ENCODE results near the gene MAN1A2.
"Not testable (repeated sequence)": the region's sequence is repeated elsewhere in the genome, so short reads cannot be mapped to it uniquely, and the experiment has no call there.

MAN1A2 gene

GRCh38 chr1:117466761-117467160, 99.5 kb downstream of the MAN1A2 start:
- no peak for ATAC-seq
- Mint-ChIP-seq H3K36me3 (ENCODE audit: low read depth) (peaks cover 30% of the 10 kb centered on the region), H3K27me3 (no peaks in the 10 kb centered on the region), H3K27ac (no peak overlapping the region), H3K4me3 (no peak overlapping the region), H3K4me1 (no peaks in the 10 kb centered on the region), H3K9me3 (no peaks in the 10 kb centered on the region)
- DNase-seq = no peak

GRCh38 chr1:117467336-117467735, 100.1 kb downstream of the MAN1A2 start:
- H3K27ac Mint-ChIP-seq = no peak overlapping the region
- no peaks in the 10 kb centered on the region for H3K9me3 Mint-ChIP-seq
- no peaks in the 10 kb centered on the region for H3K27me3 Mint-ChIP-seq
- H3K36me3 Mint-ChIP-seq (ENCODE audit: low read depth) = peaks cover 30% of the 10 kb centered on the region
- no peak for DNase-seq
- no peak for ATAC-seq
- H3K4me1 Mint-ChIP-seq = no peaks in the 10 kb centered on the region
- H3K4me3 Mint-ChIP-seq = no peak overlapping the region

DNA sequence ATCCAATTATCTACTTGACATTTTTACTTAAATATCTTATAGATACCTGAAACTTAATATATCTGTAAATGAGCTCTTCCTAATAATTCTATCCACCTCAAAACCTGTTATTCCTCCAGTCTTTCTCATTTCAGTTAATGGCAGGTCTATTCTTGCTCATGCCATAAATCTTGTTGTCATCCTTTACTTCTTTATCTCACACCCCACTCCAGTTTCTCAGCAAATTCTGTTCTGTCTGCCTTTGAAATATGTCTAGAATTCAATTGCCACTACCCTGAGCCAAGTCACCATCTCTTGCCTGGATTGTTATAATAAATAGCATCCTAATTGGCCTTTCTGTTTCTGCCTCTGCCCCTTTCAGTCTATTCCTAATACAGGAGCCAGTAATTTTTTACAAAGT, 105.8 kb downstream of the MAN1A2 start:
- Mint-ChIP-seq H3K27me3 (no peaks in the 10 kb centered on the region), H3K36me3 (ENCODE audit: low read depth) (peaks cover 50% of the 10 kb centered on the region), H3K4me1 (no peaks in the 10 kb centered on the region), H3K9me3 (peaks cover 5% of the 10 kb centered on the region), H3K4me3 (no peak overlapping the region), H3K27ac (no peak overlapping the region)
- ATAC-seq = no peak
- DNase-seq = no peak

DNA sequence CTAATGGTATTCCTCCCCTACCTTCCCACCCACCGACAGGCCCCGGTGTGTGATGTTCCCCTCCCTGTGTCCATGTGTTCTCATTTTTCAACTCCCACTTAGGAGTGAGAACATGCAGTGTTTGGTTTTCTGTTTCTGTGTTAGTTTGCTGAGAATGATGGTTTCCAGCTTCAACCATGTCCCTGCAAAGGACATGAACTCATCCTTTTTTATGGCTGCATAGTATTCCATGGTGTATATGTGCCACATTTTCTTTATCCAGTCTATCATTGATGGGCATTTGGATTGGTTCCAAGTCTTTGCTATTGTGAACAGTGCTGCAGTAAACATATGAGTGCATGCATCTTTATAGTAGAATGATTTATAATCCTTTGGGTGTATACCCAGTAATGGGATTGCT, 108.2 kb downstream of the MAN1A2 start:
- not testable (repeated sequence) for H3K27me3 Mint-ChIP-seq, ATAC-seq, H3K4me3 Mint-ChIP-seq, H3K9me3 Mint-ChIP-seq, DNase-seq, H3K4me1 Mint-ChIP-seq, H3K27ac Mint-ChIP-seq
- H3K36me3 Mint-ChIP-seq (ENCODE audit: low read depth) = peaks cover 47% of the 10 kb centered on the region

DNA sequence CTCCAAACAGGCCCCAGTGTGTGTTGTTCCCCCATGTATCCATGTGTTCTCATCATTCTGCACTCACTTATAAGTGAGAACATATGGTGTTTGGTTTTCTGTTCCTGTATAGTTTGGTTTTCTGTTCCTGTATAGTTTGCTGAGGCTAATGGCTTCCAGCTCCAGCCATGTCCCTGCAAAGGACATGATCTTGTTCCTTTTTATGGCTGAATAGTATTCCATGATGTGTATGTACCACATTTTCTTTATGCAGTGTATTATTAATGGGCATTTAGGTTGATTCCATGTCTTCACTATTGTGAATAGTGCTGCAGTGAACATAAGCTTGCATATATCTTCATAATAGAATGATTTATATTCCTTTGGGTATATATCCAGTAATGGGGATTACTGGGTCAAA, 111.8 kb downstream of the MAN1A2 start:
- H3K36me3 Mint-ChIP-seq (ENCODE audit: low read depth) = peaks cover 52% of the 10 kb centered on the region
- no peak overlapping the region for H3K4me3 Mint-ChIP-seq
- H3K4me1 Mint-ChIP-seq = no peaks in the 10 kb centered on the region
- H3K27me3 Mint-ChIP-seq = no peaks in the 10 kb centered on the region
- no peak for DNase-seq
- no peak for ATAC-seq
- H3K9me3 Mint-ChIP-seq = peaks cover 5% of the 10 kb centered on the region
- H3K27ac Mint-ChIP-seq = no peak overlapping the region

- H3K4me1 Mint-ChIP-seq = no peaks in the 10 kb centered on the region
- H3K4me3 Mint-ChIP-seq = no peak overlapping the region
- H3K27me3 Mint-ChIP-seq = no peaks in the 10 kb centered on the region
- no peaks in the 10 kb centered on the region for H3K9me3 Mint-ChIP-seq
- peaks cover 36% of the 10 kb centered on the region for H3K36me3 Mint-ChIP-seq (ENCODE audit: low read depth)
- no peak for ATAC-seq
- no peak for DNase-seq
- H3K27ac Mint-ChIP-seq = no peak overlapping the region
These were observed 114.2 kb downstream of the MAN1A2 start for GRCh38 chr1:117481410-117481809.

GRCh38 chr1:117493906-117494305, 126.7 kb downstream of the MAN1A2 start:
- no peaks in the 10 kb centered on the region for H3K27me3 Mint-ChIP-seq
- no peaks in the 10 kb centered on the region for H3K4me1 Mint-ChIP-seq
- no peak overlapping the region for H3K27ac Mint-ChIP-seq
- peaks cover 5% of the 10 kb centered on the region for H3K36me3 Mint-ChIP-seq (ENCODE audit: low read depth)
- no peak for DNase-seq
- no peak for ATAC-seq
- no peaks in the 10 kb centered on the region for H3K9me3 Mint-ChIP-seq
- H3K4me3 Mint-ChIP-seq = no peak overlapping the region

DNA sequence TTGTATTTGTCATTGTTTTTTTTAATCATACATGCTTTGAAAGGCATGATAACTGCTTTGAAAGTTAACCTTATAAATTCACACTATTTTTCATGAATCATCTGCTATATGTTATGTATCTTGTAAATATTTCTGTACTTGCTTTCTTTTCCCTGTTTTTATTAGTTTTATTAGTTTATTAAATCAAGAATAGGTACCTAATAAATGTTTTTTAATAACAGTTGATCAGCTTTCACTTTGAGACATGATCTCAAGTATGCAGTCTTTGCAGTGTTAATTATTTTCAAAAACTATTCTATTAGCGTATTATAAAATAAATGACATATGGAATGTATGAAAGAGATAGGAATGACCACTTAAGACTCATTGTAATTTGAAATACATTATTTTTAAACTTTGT, 127.8 kb downstream of the MAN1A2 start:
- Mint-ChIP-seq H3K36me3 (ENCODE audit: low read depth) (peaks cover 8% of the 10 kb centered on the region), H3K27ac (no peak overlapping the region), H3K9me3 (no peaks in the 10 kb centered on the region), H3K27me3 (no peaks in the 10 kb centered on the region), H3K4me1 (no peaks in the 10 kb centered on the region), H3K4me3 (no peak overlapping the region)
- DNase-seq (no peak), ATAC-seq (no peak)

- Mint-ChIP-seq H3K27me3 (no peaks in the 10 kb centered on the region), H3K9me3 (no peaks in the 10 kb centered on the region), H3K4me1 (no peaks in the 10 kb centered on the region), H3K27ac (no peak overlapping the region), H3K4me3 (no peak overlapping the region), H3K36me3 (ENCODE audit: low read depth) (peaks cover 8% of the 10 kb centered on the region)
- ATAC-seq (no peak), DNase-seq (no peak)
These were observed 131.8 kb downstream of the MAN1A2 start for GRCh38 chr1:117499071-117499470.

DNA sequence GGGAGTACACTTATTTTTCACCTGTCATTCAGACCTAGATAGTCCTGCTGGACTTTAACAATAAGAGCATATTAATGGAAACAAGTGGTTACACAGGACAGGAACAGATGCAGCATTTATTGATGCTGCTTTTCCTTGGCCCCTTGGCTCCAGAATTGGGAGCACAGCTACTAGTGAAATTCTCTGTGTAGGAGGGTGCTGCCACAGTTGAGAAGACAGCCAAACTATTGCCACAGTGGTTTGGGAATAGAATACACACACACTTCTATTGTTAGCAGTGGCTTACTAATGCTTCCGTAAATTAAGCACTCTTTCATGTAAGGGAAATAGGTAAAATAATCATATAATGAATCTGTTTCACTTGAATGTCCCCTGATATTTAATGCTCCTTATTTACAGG, 133.3 kb downstream of the MAN1A2 start:
- H3K36me3 Mint-ChIP-seq (ENCODE audit: low read depth) = peaks cover 14% of the 10 kb centered on the region
- H3K4me3 Mint-ChIP-seq = no peak overlapping the region
- H3K27me3 Mint-ChIP-seq = no peaks in the 10 kb centered on the region
- ATAC-seq = no peak
- no peaks in the 10 kb centered on the region for H3K9me3 Mint-ChIP-seq
- no peaks in the 10 kb centered on the region for H3K4me1 Mint-ChIP-seq
- H3K27ac Mint-ChIP-seq = no peak overlapping the region
- no peak for DNase-seq

- peaks cover 14% of the 10 kb centered on the region for H3K36me3 Mint-ChIP-seq (ENCODE audit: low read depth)
- H3K9me3 Mint-ChIP-seq = no peaks in the 10 kb centered on the region
- ATAC-seq = no peak
- no peak overlapping the region for H3K27ac Mint-ChIP-seq
- H3K4me3 Mint-ChIP-seq = no peak overlapping the region
- H3K4me1 Mint-ChIP-seq = no peaks in the 10 kb centered on the region
- H3K27me3 Mint-ChIP-seq = no peaks in the 10 kb centered on the region
- DNase-seq = no peak
These were observed 134.0 kb downstream of the MAN1A2 start for GRCh38 chr1:117501281-117501680.

DNA sequence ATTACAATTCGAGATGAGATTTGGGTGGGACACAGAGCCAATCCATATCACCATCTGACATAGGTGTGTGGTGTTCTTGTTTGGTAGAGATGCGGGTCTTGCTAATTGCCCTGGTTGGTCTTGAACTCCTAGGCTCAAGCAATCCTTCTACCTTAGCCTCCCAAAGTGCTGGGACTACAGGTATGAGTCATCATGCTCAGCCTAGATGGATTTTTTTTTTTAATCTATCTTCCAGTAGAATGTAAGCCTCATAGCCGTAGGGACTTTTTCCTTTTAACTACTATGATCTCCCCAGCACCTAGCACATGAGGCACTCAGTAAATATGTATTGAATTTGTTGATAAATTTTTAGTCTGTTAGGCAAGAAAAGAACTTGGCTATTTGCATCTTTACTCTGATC, 144.0 kb downstream of the MAN1A2 start:
- no peaks in the 10 kb centered on the region for H3K9me3 Mint-ChIP-seq
- ATAC-seq (no peak), DNase-seq (no peak)
- no peak overlapping the region for H3K4me3 Mint-ChIP-seq
- peaks cover 3% of the 10 kb centered on the region for H3K4me1 Mint-ChIP-seq
- H3K36me3 Mint-ChIP-seq (ENCODE audit: low read depth) = peaks cover 2% of the 10 kb centered on the region
- H3K27ac Mint-ChIP-seq = no peak overlapping the region
- no peaks in the 10 kb centered on the region for H3K27me3 Mint-ChIP-seq

GRCh38 chr1:117512728-117513321, 145.6 kb downstream of the MAN1A2 start:
- no peaks in the 10 kb centered on the region for H3K36me3 Mint-ChIP-seq (ENCODE audit: low read depth)
- H3K4me1 Mint-ChIP-seq = peaks cover 3% of the 10 kb centered on the region
- ATAC-seq = no peak
- no peaks in the 10 kb centered on the region for H3K9me3 Mint-ChIP-seq
- no peaks in the 10 kb centered on the region for H3K27me3 Mint-ChIP-seq
- H3K27ac Mint-ChIP-seq = no peak overlapping the region
- no peak for DNase-seq
- no peak overlapping the region for H3K4me3 Mint-ChIP-seq

DNA sequence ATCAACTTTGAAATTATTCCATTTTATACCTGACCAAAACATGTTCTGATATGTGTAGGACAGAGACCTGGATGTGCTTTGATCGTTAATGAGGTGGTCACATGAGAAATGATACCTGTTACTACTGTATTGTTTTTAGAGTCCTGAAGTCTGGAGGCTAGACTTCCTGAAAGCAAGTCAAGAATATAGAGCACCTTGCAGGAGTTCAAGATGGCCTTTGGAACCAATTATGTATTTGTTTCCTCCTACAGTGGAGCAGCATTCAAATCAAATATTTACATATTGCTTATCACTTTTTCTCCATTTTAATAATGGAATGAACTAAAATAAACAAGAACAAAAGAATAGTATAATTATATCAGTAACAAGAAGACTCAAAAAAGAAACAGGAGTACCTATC, 155.9 kb downstream of the MAN1A2 start:
- ATAC-seq = no peak
- Mint-ChIP-seq H3K27ac (no peak overlapping the region), H3K9me3 (no peaks in the 10 kb centered on the region), H3K4me1 (peaks cover 11% of the 10 kb centered on the region), H3K27me3 (no peaks in the 10 kb centered on the region), H3K4me3 (no peak overlapping the region), H3K36me3 (ENCODE audit: low read depth) (peaks cover 5% of the 10 kb centered on the region)
- DNase-seq = no peak

GRCh38 chr1:117527074-117527473, 159.8 kb downstream of the MAN1A2 start:
- DNase-seq (no peak), ATAC-seq (no peak)
- Mint-ChIP-seq H3K4me1 (peaks cover 29% of the 10 kb centered on the region), H3K9me3 (no peaks in the 10 kb centered on the region), H3K36me3 (ENCODE audit: low read depth) (peaks cover 6% of the 10 kb centered on the region), H3K27me3 (no peaks in the 10 kb centered on the region), H3K27ac (no peak overlapping the region), H3K4me3 (no peak overlapping the region)

GRCh38 chr1:117527566-117528102, 160.4 kb downstream of the MAN1A2 start:
- H3K27ac Mint-ChIP-seq = no peak overlapping the region

More at GRCh38 chr1:117527566-117528102, 160.4 kb downstream of the MAN1A2 start:
- peaks cover 35% of the 10 kb centered on the region for H3K4me1 Mint-ChIP-seq
- peaks cover 6% of the 10 kb centered on the region for H3K36me3 Mint-ChIP-seq (ENCODE audit: low read depth)
- no peaks in the 10 kb centered on the region for H3K9me3 Mint-ChIP-seq
- ATAC-seq (no peak), DNase-seq (no peak)
- no peaks in the 10 kb centered on the region for H3K27me3 Mint-ChIP-seq
- no peak overlapping the region for H3K4me3 Mint-ChIP-seq

Measured in activated naive CD8-positive, alpha-beta T cell treated with anti-CD3 and anti-CD28 coated beads, Interleukin-2, amount 50 U/mL, for 24 hours (primary cell).